ENCODE data around the gene PCCA.

DNA sequence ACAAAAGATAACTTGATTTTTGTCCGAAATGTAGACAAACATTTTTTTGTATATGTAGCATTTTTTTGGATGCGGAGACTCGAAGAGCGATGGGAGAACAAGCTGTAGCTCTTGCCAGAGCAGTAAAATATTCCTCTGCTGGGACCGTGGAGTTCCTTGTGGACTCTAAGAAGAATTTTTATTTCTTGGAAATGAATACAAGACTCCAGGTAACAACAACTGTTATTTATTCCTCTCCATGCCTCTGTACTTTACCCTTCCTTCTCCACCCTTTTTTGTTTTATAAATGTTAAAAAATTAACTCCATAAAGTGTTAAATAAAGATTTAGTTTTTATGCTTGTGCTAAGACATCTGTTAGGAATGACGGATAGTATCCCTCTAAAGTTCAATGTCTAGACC is 184.2 kb downstream of the PCCA start:
- no peak for TF ChIP-seq POLR2A (IDR thresholded peaks at IDR 0.05; ENCODE audit: low read length)
- TF ChIP-seq GATA1 (IDR thresholded peaks at IDR 0.05; ENCODE audit: low read depth, low read length), result no peak

Data from erythroblast (primary cell).